Measurements from ENCODE around the gene SMCO1.

- TF ChIP-seq CSRNP3 (CRISPR knock-in tag; IDR thresholded peaks at IDR 0.05) (no peak), ZFP3 (CRISPR knock-in tag; IDR thresholded peaks at IDR 0.05) (no peak), PATZ1 (CRISPR knock-in tag; IDR thresholded peaks at IDR 0.05; ENCODE audit: borderline replicate concordance) (no peak), OSR1 (CRISPR knock-in tag; IDR thresholded peaks at IDR 0.05) (no peak), ZNF565 (CRISPR knock-in tag; conservative IDR thresholded peaks at IDR 0.05; ENCODE audit: low read depth) (no peak), TOX (CRISPR knock-in tag; IDR thresholded peaks at IDR 0.05; ENCODE audit: borderline replicate concordance) (no peak), POU6F1 (CRISPR knock-in tag; IDR thresholded peaks at IDR 0.05; ENCODE audit: borderline replicate concordance, low read depth) (no peak), GLIS3 (CRISPR knock-in tag; IDR thresholded peaks at IDR 0.05) (no peak), ZFP30 (CRISPR knock-in tag; IDR thresholded peaks at IDR 0.05) (no peak), RARB (CRISPR knock-in tag; IDR thresholded peaks at IDR 0.05) (no peak)
Measured at GRCh38 chr3:196493292-196493691, 21.9 kb downstream of the SMCO1 start.

Measured in SK-N-SH treated with all-trans-retinoic acid at 6 μM for 48 hours (cell line).